Measurements from ENCODE around the gene BICD2.
A peak's percentile ranks its signal among the peaks of the same experiment; 100 is the strongest.
"Not testable (repeated sequence)": the region's sequence is repeated elsewhere in the genome, so short reads cannot be mapped to it uniquely, and the experiment has no call there.

The BICD2 gene

GRCh38 chr9:92764381-92764987 is at the start of gene BICD2:
BICD2 (minus strand) TSS chr9:92764833; CDS start chr9:92764744, 89 bp downstream.
- peak; percentile 5 for DNase-seq (ENCODE audit: low read depth)

GRCh38 chr9:92809629-92810326 is 45.1 kb upstream of the BICD2 start:
- not testable (repeated sequence) for DNase-seq (ENCODE audit: low read depth)

GRCh38 chr9:92808726-92809451 is 44.3 kb upstream of the BICD2 start:
- DNase-seq (ENCODE audit: low read depth), result peak; percentile 20

GRCh38 chr9:92807757-92808725 is 43.4 kb upstream of the BICD2 start:
- peak; percentile 6 for DNase-seq (ENCODE audit: low read depth)

GRCh38 chr9:92807031-92807756 is 42.6 kb upstream of the BICD2 start:
- no peak for DNase-seq (ENCODE audit: low read depth)

- no peak for DNase-seq (ENCODE audit: low read depth)
Measured at GRCh38 chr9:92804727-92805126, 40.1 kb upstream of the BICD2 start.

- no peak for DNase-seq (ENCODE audit: low read depth)
Measured at GRCh38 chr9:92798358-92798757, 33.7 kb upstream of the BICD2 start.

- DNase-seq (ENCODE audit: low read depth), result not testable (repeated sequence)
Measured at GRCh38 chr9:92796337-92796804, 31.7 kb upstream of the BICD2 start.

GRCh38 chr9:92795598-92796336 is 31.1 kb upstream of the BICD2 start:
- no peak for DNase-seq (ENCODE audit: low read depth)

- no peak for DNase-seq (ENCODE audit: low read depth)
Measured at GRCh38 chr9:92795000-92795399, 30.4 kb upstream of the BICD2 start.

- DNase-seq (ENCODE audit: low read depth), result no peak
Measured at GRCh38 chr9:92794426-92794825, 29.8 kb upstream of the BICD2 start.

GRCh38 chr9:92790542-92791527 is 26.2 kb upstream of the BICD2 start:
- DNase-seq (ENCODE audit: low read depth), result peak; percentile 49

- DNase-seq (ENCODE audit: low read depth), result no peak
Measured at GRCh38 chr9:92786298-92786697, 21.7 kb upstream of the BICD2 start.

GRCh38 chr9:92781899-92782298 is 17.3 kb upstream of the BICD2 start:
- no peak for DNase-seq (ENCODE audit: low read depth)

GRCh38 chr9:92780206-92780605 is 15.6 kb upstream of the BICD2 start:
- no peak for DNase-seq (ENCODE audit: low read depth)

- DNase-seq (ENCODE audit: low read depth), result no peak
Measured at GRCh38 chr9:92775466-92775865, 10.8 kb upstream of the BICD2 start.

GRCh38 chr9:92774274-92774673 is 9.6 kb upstream of the BICD2 start:
- no peak for DNase-seq (ENCODE audit: low read depth)

GRCh38 chr9:92773810-92774209 is 9.2 kb upstream of the BICD2 start:
- no peak for DNase-seq (ENCODE audit: low read depth)

GRCh38 chr9:92771309-92771708 is 6.7 kb upstream of the BICD2 start:
- no peak for DNase-seq (ENCODE audit: low read depth)

Measured in activated T-helper 9 cell treated with anti-CD3 and anti-CD28 coated beads, Interleukin-2, amount 50 U/mL, for 16 hours (primary cell).